Activated CD4-positive, alpha-beta T cell treated with anti-CD3 and anti-CD28 coated beads for 1 hour (primary cell): ENCODE results near the gene SUCLG2.

Experiments
- DNase-seq: peaks from one replicate; pipeline ENCODE4 v3.0.0-alpha.2; 2020

Gene SUCLG2

GRCh38 chr3:67497746-67498145 is 156.7 kb downstream of the SUCLG2 start:
- DNase-seq = no peak

- DNase-seq = no peak
Observed at GRCh38 chr3:67495751-67496150, 158.7 kb downstream of the SUCLG2 start.

GRCh38 chr3:67493808-67494207 is 160.6 kb downstream of the SUCLG2 start:
- DNase-seq = no peak

- no peak for DNase-seq
Observed at GRCh38 chr3:67490658-67491057, 163.8 kb downstream of the SUCLG2 start.

GRCh38 chr3:67489816-67490215 is 164.6 kb downstream of the SUCLG2 start:
- DNase-seq = no peak

- no peak for DNase-seq
Observed at GRCh38 chr3:67487564-67488114, 166.8 kb downstream of the SUCLG2 start.

- no peak for DNase-seq
Observed at GRCh38 chr3:67486883-67487282, 167.5 kb downstream of the SUCLG2 start.

- DNase-seq = no peak
Observed at GRCh38 chr3:67484085-67484484, 170.3 kb downstream of the SUCLG2 start.

GRCh38 chr3:67481126-67481525 is 173.3 kb downstream of the SUCLG2 start:
- DNase-seq = no peak

- no peak for DNase-seq
Observed at GRCh38 chr3:67478423-67478822, 176.0 kb downstream of the SUCLG2 start.

GRCh38 chr3:67474311-67474710 is 180.1 kb downstream of the SUCLG2 start:
- no peak for DNase-seq

- no peak for DNase-seq
Observed at GRCh38 chr3:67472674-67473201, 181.7 kb downstream of the SUCLG2 start.

- no peak for DNase-seq
Observed at GRCh38 chr3:67470207-67470606, 184.2 kb downstream of the SUCLG2 start.

- DNase-seq = no peak
Observed at GRCh38 chr3:67468511-67468910, 185.9 kb downstream of the SUCLG2 start.

- no peak for DNase-seq
Observed at GRCh38 chr3:67463656-67464055, 190.8 kb downstream of the SUCLG2 start.

GRCh38 chr3:67462187-67462586 is 192.2 kb downstream of the SUCLG2 start:
- no peak for DNase-seq

- DNase-seq = no peak
Observed at GRCh38 chr3:67461667-67462142, 192.7 kb downstream of the SUCLG2 start.

- no peak for DNase-seq
Observed at GRCh38 chr3:67460841-67461510, 193.4 kb downstream of the SUCLG2 start.

GRCh38 chr3:67459796-67460195 is 194.6 kb downstream of the SUCLG2 start:
- no peak for DNase-seq

GRCh38 chr3:67458896-67459530 is 195.4 kb downstream of the SUCLG2 start:
- no peak for DNase-seq

- no peak for DNase-seq
Observed at GRCh38 chr3:67458408-67458807, 196.0 kb downstream of the SUCLG2 start.

- no peak for DNase-seq
Observed at GRCh38 chr3:67453628-67454027, 200.8 kb downstream of the SUCLG2 start.

GRCh38 chr3:67450153-67450552 is 204.3 kb downstream of the SUCLG2 start:
- no peak for DNase-seq

GRCh38 chr3:67447393-67447792 is 207.0 kb downstream of the SUCLG2 start:
- no peak for DNase-seq
